ENCODE data around the gene PEPD. TPM values are rescaled to one million over a fixed set of nuclear protein-coding genes. Genes with fewer than 3 reads are reported as not detected.

Gene PEPD
- polyA plus RNA-seq, 3 donors = 61.5 to 218 (median 171) TPM

GRCh38 chr19:33376423-33376822 is 145.2 kb downstream of the PEPD start:
- peaks cover 32 to 33% of the 10 kb centered on the region in 2 donors for H3K36me3 Mint-ChIP-seq
- H3K4me1 ChIP-seq (ENCODE audit: control insufficient read depth in 1 of 2, insufficient read depth in 2 of 2, low read length in 2 of 2) = peaks cover 46 to 56% of the 10 kb centered on the region in 2 donors
- peak overlapping the region; percentile 27 to 96 for H3K4me3 Mint-ChIP-seq
- H2AFZ ChIP-seq (ENCODE audit: insufficient read depth, low read depth, low read length, poor library complexity, severe bottlenecking) = no peak overlapping the region
- H3K27ac ChIP-seq (ENCODE audit: low read depth in 1 of 2, low read length in 2 of 2) = peak overlapping the region in 1 of 2 donors; percentile 90
- intact Hi-C loops (cut with micrococcal nuclease) = loop anchor here in 1 of 2 donors (2.0 to 10.0 kb wide), 2 partner anchors 74 to 682 kb away; partner anchors contain the start of genes CEBPA and NUDT19
- H3K4me2 ChIP-seq (replicated peaks; ENCODE audit: extremely low read depth, low read length, poor library complexity, severe bottlenecking) = peak overlapping the region; percentile 21
- no peak overlapping the region for H3K9ac ChIP-seq (ENCODE audit: insufficient read depth, low read length, poor library complexity, severe bottlenecking)
- H3K27ac Mint-ChIP-seq = peak overlapping the region in 5 of 7 donors; percentile 24 to 74 (median 52)
- H3K27me3 ChIP-seq (ENCODE audit: control insufficient read depth in 2 of 2, insufficient read depth in 2 of 2, low read length in 2 of 2) = no peaks in the 10 kb centered on the region
- TF ChIP-seq CTCF (IDR thresholded peaks at IDR 0.05) = no peak
- peaks cover 73% of the 10 kb centered on the region for H3K4me1 Mint-ChIP-seq
- peaks cover 74% of the 10 kb centered on the region for H4K20me1 ChIP-seq (ENCODE audit: insufficient read depth, low read length)
- H3K36me3 ChIP-seq (replicated peaks in 1 of 2; ENCODE audit: control insufficient read depth in 1 of 2, insufficient read depth in 2 of 2, low read length in 2 of 2) = peaks cover 8 to 34% of the 10 kb centered on the region in 2 donors
- peaks cover 0 to 2% (median 0%) of the 10 kb centered on the region in 7 donors for H3K9me3 Mint-ChIP-seq
- no CpG with 5 or more reads among the region's 2 CpGs for WGBS (ENCODE audit: insufficient coverage)
- peak overlapping the region in 1 of 3 experiments; percentile 80 for H3K4me3 ChIP-seq (replicated peaks in 1 of 3; ENCODE audit: low read depth in 2 of 3, low read length in 3 of 3)
- peaks cover 75% of the 10 kb centered on the region for H3K79me2 ChIP-seq (ENCODE audit: insufficient read depth, low read length)
- H3K9me3 ChIP-seq (replicated peaks in 1 of 2; ENCODE audit: control insufficient read depth in 1 of 2, insufficient read depth in 1 of 2, low read length in 2 of 2) = no peaks in the 10 kb centered on the region
- peaks cover 0 to 1% (median 0%) of the 10 kb centered on the region in 3 donors for H3K27me3 Mint-ChIP-seq (ENCODE audit: low read depth in 3 of 3)
- DNase-seq = no peak

- peaks cover 0 to 1% (median 0%) of the 10 kb centered on the region in 3 donors for H3K27me3 Mint-ChIP-seq (ENCODE audit: low read depth in 3 of 3)
- peaks cover 51 to 59% of the 10 kb centered on the region in 2 donors for H3K4me1 ChIP-seq (ENCODE audit: control insufficient read depth in 1 of 2, insufficient read depth in 2 of 2, low read length in 2 of 2)
- H3K9me3 Mint-ChIP-seq = peaks cover 0 to 2% (median 0%) of the 10 kb centered on the region in 7 donors
- H3K36me3 ChIP-seq (replicated peaks in 1 of 2; ENCODE audit: control insufficient read depth in 1 of 2, insufficient read depth in 2 of 2, low read length in 2 of 2) = peaks cover 8 to 27% of the 10 kb centered on the region in 2 donors
- no peak overlapping the region for H2AFZ ChIP-seq (ENCODE audit: insufficient read depth, low read depth, low read length, poor library complexity, severe bottlenecking)
- peaks cover 71% of the 10 kb centered on the region for H3K4me1 Mint-ChIP-seq
- peak overlapping the region in 1 of 3 experiments; percentile 80 for H3K4me3 ChIP-seq (replicated peaks in 1 of 3; ENCODE audit: low read depth in 2 of 3, low read length in 3 of 3)
- H3K4me3 Mint-ChIP-seq = peak overlapping the region; percentile 85 to 96
- H3K27ac ChIP-seq (ENCODE audit: low read depth in 1 of 2, low read length in 2 of 2) = peak overlapping the region in 1 of 2 donors; percentile 90
- peaks cover 27% of the 10 kb centered on the region in 2 donors for H3K36me3 Mint-ChIP-seq
- H4K20me1 ChIP-seq (ENCODE audit: insufficient read depth, low read length) = peaks cover 68% of the 10 kb centered on the region
- no peaks in the 10 kb centered on the region for H3K27me3 ChIP-seq (ENCODE audit: control insufficient read depth in 2 of 2, insufficient read depth in 2 of 2, low read length in 2 of 2)
- H3K27ac Mint-ChIP-seq = peak overlapping the region; percentile 30 to 89 (median 39)
- no peak overlapping the region for H3K9ac ChIP-seq (ENCODE audit: insufficient read depth, low read length, poor library complexity, severe bottlenecking)
- no peak for TF ChIP-seq CTCF (IDR thresholded peaks at IDR 0.05)
- intact Hi-C loops (cut with micrococcal nuclease) = loop anchor here in 1 of 2 donors (2.0 to 10.0 kb wide), 2 partner anchors 73 to 681 kb away; partner anchors contain the start of genes CEBPA and NUDT19
- H3K4me2 ChIP-seq (replicated peaks; ENCODE audit: extremely low read depth, low read length, poor library complexity, severe bottlenecking) = peak overlapping the region; percentile 84
- H3K79me2 ChIP-seq (ENCODE audit: insufficient read depth, low read length) = peaks cover 69% of the 10 kb centered on the region
- 85% methylated on average over 1 of the region's 1 CpG for WGBS (ENCODE audit: insufficient coverage)
- DNase-seq = no peak
- H3K9me3 ChIP-seq (replicated peaks in 1 of 2; ENCODE audit: control insufficient read depth in 1 of 2, insufficient read depth in 1 of 2, low read length in 2 of 2) = no peaks in the 10 kb centered on the region
Measured at GRCh38 chr19:33375837-33376159, 145.8 kb downstream of the PEPD start.
